IMR-90 (cell line): ENCODE data around the gene SLC4A4. TPM values are rescaled to one million over a fixed set of nuclear protein-coding genes. Genes with fewer than 3 reads are reported as not detected.

Experiments
- ATAC-seq: fragments of 200-7000 bp; cut with Tn5 transposase; 2 replicates; pipeline ENCODE4 v1.9.1; 2020; ENCODE audit warnings: low read depth, mild to moderate bottlenecking, moderate library complexity
- BruUV-seq: library from RNA; stranded (reverse); fragments of 400-500 nt; replicated peaks from 2 replicates; lab custom pipeline; 2021; lab: Mats Ljungman, UMichigan
- CTCF ChIA-PET: fragments of 300-600 bp; formaldehyde crosslinking; extraction: SDS; loops from one replicate; lab custom pipeline; 2021; ENCODE audit warnings: antibody characterized with exemption; lab: Yijun Ruan, JAX
- POLR2A ChIA-PET: fragments of 300-600 bp; sonication (Branson Sonifier 250); formaldehyde crosslinking; loops from one replicate; lab custom pipeline; 2022; ENCODE audit warnings: antibody characterized with exemption; ENCODE audit not compliant: unreplicated experiment; lab: Charles Lee
- DNase-seq: peaks from one replicate; pipeline ENCODE4 v3.0.0; 2013
- H2AFZ ChIP-seq: replicated peaks from 2 replicates; pipeline ENCODE3; 2013; ENCODE audit warnings: low read length, mild to moderate bottlenecking; ENCODE audit not compliant: poor library complexity
- H2AK5ac ChIP-seq: 2 replicates; pipeline ENCODE4 v1.6.1; 2013; ENCODE audit warnings: low read depth, low read length, inconsistent platforms
- H2AK9ac ChIP-seq: replicated peaks from 2 replicates; pipeline ENCODE3; 2013; ENCODE audit warnings: mild to moderate bottlenecking, low read depth, low read length, moderate library complexity; ENCODE audit not compliant: poor library complexity
- H2BK120ac ChIP-seq: 2 replicates; pipeline ENCODE4 v1.6.1; 2013; ENCODE audit warnings: low read depth, low read length, inconsistent platforms
- H2BK15ac ChIP-seq: 3 replicates; pipeline ENCODE4 v1.6.1; 2013; ENCODE audit warnings: low read depth, low read length, inconsistent platforms
- H2BK20ac ChIP-seq: 2 replicates; pipeline ENCODE4 v1.6.1; 2013; ENCODE audit warnings: low read depth, mild to moderate bottlenecking, inconsistent platforms, low read length, moderate library complexity
- H2BK5ac ChIP-seq: 2 replicates; pipeline ENCODE4 v1.6.1; 2013; ENCODE audit warnings: mild to moderate bottlenecking, low read depth, low read length, inconsistent platforms; ENCODE audit not compliant: poor library complexity, severe bottlenecking
- H3K14ac ChIP-seq: replicated peaks from 2 replicates; pipeline ENCODE4 v1.6.1; 2013; ENCODE audit warnings: low read depth, low read length, inconsistent platforms
- H3K18ac ChIP-seq: 2 replicates; pipeline ENCODE4 v1.6.1; 2013; ENCODE audit warnings: low read depth, low read length, control low read depth
- H3K23ac ChIP-seq: 2 replicates; pipeline ENCODE4 v1.6.1; 2013; ENCODE audit warnings: low read depth, low read length, inconsistent platforms
- H3K27ac ChIP-seq: 2 replicates; pipeline ENCODE4 v1.5.1; 2013; ENCODE audit warnings: mild to moderate bottlenecking, control low read depth, low read length; ENCODE audit not compliant: insufficient read depth
- H3K27me3 ChIP-seq: 2 replicates; pipeline ENCODE4 v1.6.1; 2013; ENCODE audit warnings: low read length; ENCODE audit not compliant: control insufficient read depth, insufficient read depth
- H3K36me3 ChIP-seq: 2 replicates; pipeline ENCODE4 v1.6.1; 2013; ENCODE audit warnings: low read length, mixed read lengths; ENCODE audit not compliant: control insufficient read depth, insufficient read depth
- H3K4ac ChIP-seq: 2 replicates; pipeline ENCODE4 v1.6.1; 2013; ENCODE audit warnings: low read depth, low read length, inconsistent platforms
- H3K4me1 ChIP-seq: 2 replicates; pipeline ENCODE4 v1.6.1; 2013; ENCODE audit warnings: low read length, mixed read lengths; ENCODE audit not compliant: control insufficient read depth, insufficient read depth
- H3K4me2 ChIP-seq: 2 replicates; pipeline ENCODE4 v1.6.1; 2013; ENCODE audit warnings: low read depth, mild to moderate bottlenecking, control low read depth, low read length, moderate library complexity
- H3K4me3 ChIP-seq: 2 replicates; pipeline ENCODE4 v1.5.1; 2013; ENCODE audit warnings: low read depth, mild to moderate bottlenecking, control low read depth, low read length, moderate library complexity; ENCODE audit not compliant: insufficient read depth
- H3K56ac ChIP-seq: 2 replicates; pipeline ENCODE4 v1.6.1; 2013; ENCODE audit warnings: low read length, inconsistent platforms; ENCODE audit not compliant: insufficient read depth; ENCODE audit errors: extremely low read depth
- H3K79me1 ChIP-seq, 2 experiments: 2 replicates each; pipeline ENCODE4 v1.6.1; 2013; ENCODE audit warnings: low read length in 2 of 2, inconsistent platforms in 1 of 2, low read depth in 1 of 2
- H3K9ac ChIP-seq: 2 replicates; pipeline ENCODE4 v1.6.1; 2013; ENCODE audit warnings: low read depth, low read length, control low read depth
- H3K9me1 ChIP-seq: 2 replicates; pipeline ENCODE4 v1.6.1; 2013; ENCODE audit warnings: low read length, inconsistent platforms; ENCODE audit not compliant: insufficient read depth
- H3K9me3 ChIP-seq: 2 replicates; pipeline ENCODE4 v1.6.1; 2013; ENCODE audit warnings: low read length; ENCODE audit not compliant: control insufficient read depth, insufficient read depth
- H4K20me1 ChIP-seq: 2 replicates; pipeline ENCODE4 v1.6.1; 2013; ENCODE audit warnings: low read length, inconsistent platforms; ENCODE audit not compliant: insufficient read depth
- H4K5ac ChIP-seq: 2 replicates; pipeline ENCODE4 v1.6.1; 2013; ENCODE audit warnings: mild to moderate bottlenecking, low read depth, low read length, control low read depth
- H4K8ac ChIP-seq, 2 experiments: 2 replicates each; pipeline ENCODE4 v1.6.1; 2013; ENCODE audit warnings: low read depth in 2 of 2, low read length in 2 of 2, control low read depth in 1 of 2, inconsistent platforms in 1 of 2
- H4K91ac ChIP-seq: 2 replicates; pipeline ENCODE4 v1.6.1; 2013; ENCODE audit warnings: low read depth, low read length, inconsistent platforms; ENCODE audit not compliant: insufficient read depth
- CEBPB ChIP-seq: IDR thresholded peaks from 2 replicates; pipeline ENCODE4 v1.6.1; 2012; ENCODE audit warnings: low read depth, low read length, improper control_type of control experiment
- FOS ChIP-seq: fragments of 150-350 bp; IDR thresholded peaks from 2 replicates; pipeline ENCODE4 v1.6.1; 2016; ENCODE audit warnings: low read depth, low read length
- MAZ ChIP-seq: IDR thresholded peaks from 2 replicates; pipeline ENCODE4 v1.6.1; 2012; ENCODE audit warnings: low read depth, mild to moderate bottlenecking, low read length, improper control_type of control experiment, moderate library complexity, borderline replicate concordance
- MXI1 ChIP-seq: IDR thresholded peaks from 2 replicates; pipeline ENCODE4 v1.6.1; 2012; ENCODE audit warnings: low read depth, mild to moderate bottlenecking, low read length, moderate library complexity, borderline replicate concordance
- NFE2L2 ChIP-seq: fragments of 150-350 bp; IDR thresholded peaks from 2 replicates; pipeline ENCODE4 v1.6.1; 2016; ENCODE audit warnings: low read depth, mild to moderate bottlenecking, low read length
- RFX5 ChIP-seq: IDR thresholded peaks from 2 replicates; pipeline ENCODE4 v1.8.0; 2012; ENCODE audit warnings: low read depth, mild to moderate bottlenecking, low read length, moderate library complexity
- SMC3 ChIP-seq: fragments of 150-350 bp; IDR thresholded peaks from 2 replicates; pipeline ENCODE4 v1.6.1; 2016; ENCODE audit warnings: low read depth, mild to moderate bottlenecking, antibody characterized with exemption, low read length, moderate library complexity
- WGBS, 2 experiments: methylation state at CpG; one replicate each; pipeline versions ENCODE4 v1.1.5 to v1.1.7; 2013; ENCODE audit warnings: missing lambda C conversion rate in 2 of 2; ENCODE audit not compliant: insufficient read length in 1 of 2; ENCODE audit errors: extremely low coverage in 2 of 2; 5-methylcytosine and 5-hydroxymethylcytosine counted together
- dilution Hi-C: fragments of 300-500 bp; cut with HindIII; formaldehyde crosslinking; loops from one replicate; pipeline ENCODE4 v1.14.3; 2018; ENCODE audit warnings: low sequenced_read_pairs; ENCODE audit not compliant: unreplicated experiment
- in situ Hi-C: fragments of 300-500 bp; cut with MboI; formaldehyde crosslinking; loops from 3 replicates; pipeline ENCODE4 v1.14.3; 2019; ENCODE audit warnings: low sequenced_read_pairs, inconsistent platforms, mixed read lengths
- intact Hi-C: fragments of 100-400 bp; cut with micrococcal nuclease; formaldehyde crosslinking; loops from 2 replicates; pipeline ENCODE4 v1.10.0; 2022
- polyA plus RNA-seq, 3 experiments: library from polyadenylated mRNA; depleted of rRNA; stranded (reverse); fragments of >200 nt; gene quantifications; 2 replicates each; pipeline ENCODE4 v1.2.3, GENCODE V29; 2012; ENCODE audit warnings: low replicate concordance in 1 of 3
- total RNA-seq: library from RNA; depleted of rRNA; stranded (reverse); fragments of >200 nt; gene quantifications from 2 replicates; pipeline ENCODE4 v1.2.3, GENCODE V29; 2012
- TF ChIP-seq, protein P1 (sequence below): conservative IDR thresholded peaks from 2 replicates; pipeline ENCODE4 v1.5.1; 2012; ENCODE audit warnings: mild to moderate bottlenecking, low read depth, low read length, improper control_type of control experiment

The SLC4A4 gene
- total and polyA plus RNA-seq, 2 of the 4 experiments (the other 2 are of a cell fraction): 5.6 to 16.8 TPM

DNA sequence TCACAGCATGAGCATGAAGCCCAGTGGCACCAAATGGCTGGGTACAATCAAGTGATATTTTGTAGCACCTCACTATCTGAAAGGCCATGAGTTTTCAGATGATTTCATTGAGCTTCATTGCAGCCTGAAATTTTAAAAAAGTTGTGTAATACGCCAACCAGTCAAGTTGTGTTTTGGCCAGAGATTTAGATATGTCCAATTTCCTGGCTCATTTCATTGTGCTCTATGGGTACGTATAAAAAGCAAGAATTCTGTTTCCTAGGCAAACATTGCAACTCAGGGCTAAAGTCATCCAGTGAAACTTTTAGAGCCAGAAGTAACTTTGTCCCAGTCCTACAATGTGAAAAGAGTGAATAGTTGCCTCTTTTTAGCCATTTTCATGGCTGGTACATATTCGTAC, 232.5 kb downstream of the SLC4A4 start:
- no peak for ATAC-seq
- Histone ChIP-seq H3K9ac (no peak overlapping the region), H3K36me3 (peaks cover 11% of the 10 kb centered on the region), H2BK15ac (no peak overlapping the region), H3K4ac (no peak overlapping the region), H3K14ac (no peak overlapping the region), H2BK5ac (no peak overlapping the region), H3K9me1 (no peaks in the 10 kb centered on the region; the same call in 1 of the 2 replicates), H4K5ac (no peak overlapping the region), H2BK20ac (no peak overlapping the region), H2AK9ac (no peak overlapping the region), H3K9me3 (no peaks in the 10 kb centered on the region), H4K8ac (no peak overlapping the region), H3K4me2 (no peak overlapping the region), H3K27ac (no peak overlapping the region), H4K91ac (no peak overlapping the region), H3K27me3 (no peaks in the 10 kb centered on the region), H2AFZ (no peak overlapping the region), H3K4me3 (no peak overlapping the region), H4K20me1 (no peaks in the 10 kb centered on the region), H2BK120ac (no peak overlapping the region), H3K79me1 (no peaks in the 10 kb centered on the region), H3K4me1 (peaks cover 2% of the 10 kb centered on the region; the same call in 1 of the 2 replicates), H3K56ac (no peak overlapping the region), H3K18ac (no peak overlapping the region), H3K23ac (no peak overlapping the region), H2AK5ac (no peak overlapping the region)
- DNase-seq: no peak
- WGBS, 2 experiments: 100% methylated on average over 1 of the region's 3 CpGs; no CpG with 5 or more reads in 1 of the 2 experiments
- dilution Hi-C loops (no loop called here), in situ Hi-C loops (loop anchor here (25.0 kb wide), 3 partner anchors 534 to 934 kb away; partner anchors contain the start of gene ENAM), intact Hi-C loops (no loop called here)
- CTCF ChIA-PET: no interaction called here
- TF ChIP-seq FOS (no peak), CEBPB (no peak), NFE2L2 (no peak), MAZ (no peak), SMC3 (no peak), RFX5 (no peak), MXI1 (no peak)
- TF ChIP-seq, protein P1, sequence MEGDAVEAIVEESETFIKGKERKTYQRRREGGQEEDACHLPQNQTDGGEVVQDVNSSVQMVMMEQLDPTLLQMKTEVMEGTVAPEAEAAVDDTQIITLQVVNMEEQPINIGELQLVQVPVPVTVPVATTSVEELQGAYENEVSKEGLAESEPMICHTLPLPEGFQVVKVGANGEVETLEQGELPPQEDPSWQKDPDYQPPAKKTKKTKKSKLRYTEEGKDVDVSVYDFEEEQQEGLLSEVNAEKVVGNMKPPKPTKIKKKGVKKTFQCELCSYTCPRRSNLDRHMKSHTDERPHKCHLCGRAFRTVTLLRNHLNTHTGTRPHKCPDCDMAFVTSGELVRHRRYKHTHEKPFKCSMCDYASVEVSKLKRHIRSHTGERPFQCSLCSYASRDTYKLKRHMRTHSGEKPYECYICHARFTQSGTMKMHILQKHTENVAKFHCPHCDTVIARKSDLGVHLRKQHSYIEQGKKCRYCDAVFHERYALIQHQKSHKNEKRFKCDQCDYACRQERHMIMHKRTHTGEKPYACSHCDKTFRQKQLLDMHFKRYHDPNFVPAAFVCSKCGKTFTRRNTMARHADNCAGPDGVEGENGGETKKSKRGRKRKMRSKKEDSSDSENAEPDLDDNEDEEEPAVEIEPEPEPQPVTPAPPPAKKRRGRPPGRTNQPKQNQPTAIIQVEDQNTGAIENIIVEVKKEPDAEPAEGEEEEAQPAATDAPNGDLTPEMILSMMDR: no peak
- no TSS peak for BruUV-seq
- POLR2A ChIA-PET: no interaction called here
